Medulla oblongata (tissue), 1 donor: ENCODE measurements around the gene TNRC18.
"Not testable (repeated sequence)": the region's sequence is repeated elsewhere in the genome, so short reads cannot be mapped to it uniquely, and the experiment has no call there.

Source experiments
- DNase-seq: peaks from one replicate; pipeline ENCODE4 v3.0.0-alpha.2; 2015; ENCODE audit errors: extremely low spot score

TNRC18 gene

DNA sequence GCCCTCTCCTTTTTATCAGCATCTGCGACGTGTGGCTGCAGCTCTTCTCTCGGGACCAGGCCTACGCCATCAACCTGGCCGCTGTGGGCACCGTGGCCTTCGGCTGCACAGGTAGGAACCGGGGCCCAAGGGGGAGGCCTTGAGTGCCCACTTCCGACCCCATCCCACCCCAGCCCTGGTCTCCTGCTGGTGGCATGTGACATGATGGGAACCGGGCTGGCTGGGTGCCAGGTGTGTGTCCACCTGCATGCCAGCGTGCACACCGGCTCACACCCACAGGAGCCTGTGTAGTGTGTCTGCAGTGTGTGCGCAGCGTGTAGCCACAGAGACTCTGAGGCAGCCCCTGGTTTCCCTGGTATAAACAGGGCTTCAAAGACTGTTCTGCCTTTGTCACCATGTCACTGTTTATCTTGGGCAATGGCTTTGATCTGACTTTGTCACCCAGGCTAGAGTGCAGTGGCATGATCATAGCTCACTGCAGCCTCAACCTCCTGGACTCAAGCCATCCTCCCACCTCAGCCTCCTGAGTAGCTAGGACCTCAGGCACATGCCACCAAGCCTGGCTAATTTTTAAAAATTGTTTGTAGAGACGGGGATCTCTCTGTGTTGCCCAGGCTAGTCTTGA is 131.8 kb downstream of the TNRC18 start:
- DNase-seq, result not testable (repeated sequence)

GRCh38 chr7:5291301-5291700 is 132.3 kb downstream of the TNRC18 start:
- DNase-seq, result no peak

- DNase-seq, result no peak
Measured at GRCh38 chr7:5289355-5289754, 134.3 kb downstream of the TNRC18 start.

DNA sequence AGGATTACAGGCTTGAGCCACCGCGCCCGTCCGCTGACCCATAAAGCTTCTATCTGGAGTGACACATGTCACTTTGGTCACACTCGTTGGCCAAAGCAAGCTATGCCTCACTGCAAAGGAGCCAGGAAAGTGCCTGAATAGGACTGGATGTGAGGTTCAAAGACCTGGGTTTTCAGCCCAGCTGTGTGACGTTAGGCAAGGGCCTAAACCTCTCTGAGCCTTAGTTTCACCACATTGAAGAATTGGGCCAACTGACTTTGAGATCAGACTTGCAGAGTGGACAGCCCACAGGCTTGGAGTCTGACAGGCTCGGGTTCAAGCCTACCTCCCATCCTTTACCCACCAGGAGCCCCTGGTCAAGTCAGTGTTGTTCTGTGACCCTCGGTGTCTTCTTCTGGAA is 135.1 kb downstream of the TNRC18 start:
- not testable (repeated sequence) for DNase-seq

- DNase-seq, result no peak
Measured at GRCh38 chr7:5287802-5288201, 135.8 kb downstream of the TNRC18 start.

DNA sequence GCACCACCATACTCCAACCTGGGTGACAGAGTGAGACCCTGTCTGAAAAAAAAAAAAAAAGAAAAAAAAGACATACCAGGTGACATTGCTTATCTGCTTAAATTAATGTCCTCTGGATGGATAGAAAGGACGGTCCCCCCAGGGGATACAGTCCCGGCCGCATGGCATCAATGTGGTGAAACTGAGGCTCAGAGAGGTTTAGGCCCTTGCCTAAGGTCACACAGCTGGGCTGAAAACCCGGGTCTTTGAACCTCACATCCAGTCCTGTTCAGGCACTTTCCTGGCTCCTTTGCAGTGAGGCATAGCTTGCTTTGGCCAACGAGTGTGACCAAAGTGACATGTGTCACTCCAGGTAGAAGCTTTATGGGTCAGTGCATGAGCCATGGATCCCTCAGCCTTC is 136.3 kb downstream of the TNRC18 start:
- DNase-seq, result not testable (repeated sequence)

DNA sequence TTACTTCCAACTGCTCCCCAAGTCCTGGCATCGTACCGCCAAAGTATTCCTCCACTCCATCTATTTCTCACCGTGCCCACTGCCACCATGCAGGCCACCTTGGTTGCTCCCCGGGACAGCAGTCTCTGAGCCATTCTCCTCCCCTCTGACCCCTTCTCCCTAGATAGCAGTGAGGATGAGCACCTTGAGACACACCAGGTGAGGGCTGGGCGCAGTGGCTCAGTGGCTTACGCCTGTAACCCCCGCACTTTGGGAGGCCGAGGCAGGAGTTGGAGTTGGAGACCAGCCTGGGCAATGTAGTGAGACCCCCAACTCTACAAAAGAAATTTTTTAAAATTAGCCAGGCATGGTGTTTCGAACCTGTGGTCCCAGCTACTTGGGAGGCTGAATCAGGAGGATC is 136.7 kb downstream of the TNRC18 start:
- DNase-seq, result no peak

- peak; percentile 62 for DNase-seq
Measured at GRCh38 chr7:5284304-5285281, 139.0 kb downstream of the TNRC18 start.

DNA sequence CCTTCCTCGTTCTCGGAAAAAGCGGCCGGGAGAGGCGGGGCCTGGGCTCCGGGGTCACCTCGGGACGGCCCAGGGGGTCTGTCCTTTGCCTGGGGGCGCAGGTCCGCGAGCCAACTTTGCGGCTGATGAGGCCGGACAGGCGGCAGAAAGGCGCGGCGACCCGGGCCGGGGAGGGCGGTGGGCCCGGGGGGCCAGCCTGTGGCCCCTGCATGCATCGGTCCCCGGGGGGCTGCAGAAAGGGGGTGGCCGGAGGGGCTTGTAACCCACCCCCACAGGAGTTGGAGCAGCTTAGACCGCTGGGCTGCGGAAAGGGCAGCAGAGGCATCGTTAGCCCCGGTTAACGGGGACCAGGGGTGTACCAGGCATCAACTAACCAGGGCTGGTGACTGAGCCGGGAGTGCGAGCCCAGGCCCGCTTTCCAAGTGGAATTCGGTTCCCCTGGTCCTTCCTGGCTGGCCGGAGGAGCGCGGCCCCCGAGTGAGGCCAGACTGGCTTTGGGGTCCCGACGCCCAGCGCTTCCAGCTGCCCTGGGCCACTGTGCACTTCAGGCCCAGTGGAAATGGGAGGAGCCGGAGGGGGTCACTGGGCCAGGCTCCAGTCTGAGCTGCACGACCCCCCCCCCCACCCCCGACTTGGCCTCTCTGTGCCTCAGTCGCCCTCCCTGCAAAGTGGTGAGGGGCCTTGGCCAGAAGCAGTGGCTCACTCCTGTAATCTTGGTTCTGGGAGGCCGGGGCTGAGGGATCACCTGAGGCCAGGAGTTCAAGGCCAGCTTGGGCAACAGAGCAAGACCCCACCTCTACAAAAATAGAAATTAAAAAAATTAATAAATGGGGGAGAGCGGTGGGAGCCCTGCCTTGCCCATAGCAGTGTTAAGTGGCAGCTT is 140.0 kb downstream of the TNRC18 start:
- DNase-seq, result no peak

GRCh38 chr7:5282543-5283316 is 140.9 kb downstream of the TNRC18 start, which contains the start of gene SLC29A4:
Gene SLC29A4, plus strand, starts transcription at chr7:5282943. Its CDS starts 4,874 bp downstream, at chr7:5287817.
- DNase-seq, result peak; percentile 19

GRCh38 chr7:5281598-5282500 is 141.8 kb downstream of the TNRC18 start:
- DNase-seq, result not testable (repeated sequence)

GRCh38 chr7:5279734-5280133 is 143.9 kb downstream of the TNRC18 start:
- DNase-seq, result no peak

- no peak for DNase-seq
Measured at GRCh38 chr7:5278766-5279165, 144.9 kb downstream of the TNRC18 start.

DNA sequence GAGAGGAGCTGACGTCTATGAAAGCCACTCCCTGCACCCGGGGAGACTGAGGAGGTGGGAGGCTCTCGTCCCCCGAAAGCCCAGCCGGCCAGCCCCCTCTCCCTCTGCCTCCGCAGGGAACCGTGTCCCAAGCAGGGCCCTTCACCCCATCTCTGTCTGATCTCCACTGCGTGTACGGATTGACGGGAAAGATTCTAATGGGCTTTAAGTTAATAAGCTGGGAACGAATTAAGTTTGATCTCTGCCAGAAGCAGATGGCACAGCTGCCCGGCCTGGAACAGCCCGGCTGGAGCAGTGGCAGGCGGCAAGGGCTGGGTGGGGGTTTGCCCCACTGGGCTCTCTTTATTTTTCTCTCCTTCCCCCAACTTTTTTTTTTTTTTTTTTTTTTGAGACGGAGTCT is 147.0 kb downstream of the TNRC18 start:
- DNase-seq, result no peak

DNA sequence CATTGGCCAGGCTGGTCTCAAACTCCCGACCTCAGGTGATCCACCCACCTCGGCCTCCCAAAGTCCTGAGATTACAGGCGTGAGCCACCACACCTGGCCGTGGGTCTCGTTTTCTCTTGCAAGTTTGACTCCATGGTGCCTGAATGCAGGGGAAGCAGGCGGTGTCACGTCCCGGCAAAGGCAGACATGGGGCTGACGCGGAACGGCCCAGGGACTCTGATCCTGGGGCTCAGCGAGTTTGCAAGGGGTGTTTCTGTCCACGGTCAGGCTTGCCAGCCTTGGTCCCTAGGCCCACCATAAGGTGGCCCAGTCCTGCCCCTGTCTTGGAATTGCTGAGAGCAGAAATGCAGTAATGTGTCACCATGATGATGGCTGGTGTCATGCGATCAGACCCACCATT is 147.5 kb downstream of the TNRC18 start:
- not testable (repeated sequence) for DNase-seq

DNA sequence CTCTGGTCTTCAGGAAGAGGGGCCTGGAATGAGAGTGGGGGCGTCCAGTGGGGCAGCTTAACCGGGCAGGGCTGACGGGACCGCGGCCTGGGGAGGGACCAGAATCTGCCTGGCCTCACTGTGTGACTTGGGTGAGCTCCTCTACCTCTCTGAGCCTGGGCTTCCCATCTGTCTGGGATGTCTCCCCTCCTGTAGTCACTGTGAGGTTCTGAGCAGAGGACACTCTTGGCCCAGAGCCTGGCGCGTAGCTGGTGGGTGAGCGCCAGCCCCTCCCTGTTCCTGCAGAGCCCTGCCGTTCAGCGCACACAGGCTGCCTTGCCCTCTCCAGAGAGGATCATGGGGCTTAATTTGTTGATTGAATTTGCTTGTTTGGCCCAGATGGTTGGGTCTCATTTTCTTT is 148.1 kb downstream of the TNRC18 start:
- not testable (repeated sequence) for DNase-seq

DNA sequence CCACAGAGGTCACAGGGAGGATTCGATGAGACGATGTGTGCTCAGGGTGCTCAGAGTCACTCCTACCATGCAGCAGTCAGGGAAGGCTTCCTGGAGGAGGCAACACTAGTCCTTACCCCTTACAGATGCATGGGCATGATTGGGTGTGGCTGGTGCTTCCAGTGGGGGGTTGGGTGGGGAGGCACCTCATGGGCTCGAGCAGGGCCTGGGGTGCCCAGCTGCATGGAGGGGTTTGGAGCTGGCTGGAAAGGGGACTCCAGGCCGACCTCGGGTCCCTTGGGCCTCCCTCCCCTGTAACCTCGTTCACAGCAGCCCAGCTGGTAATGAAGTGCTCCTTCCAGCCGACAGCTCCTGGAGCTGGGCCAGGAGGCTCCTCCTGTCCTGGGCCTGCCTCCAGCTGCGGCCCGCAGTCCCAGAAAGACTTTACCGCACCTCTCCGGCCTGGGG is 148.6 kb downstream of the TNRC18 start:
- DNase-seq, result not testable (repeated sequence)

DNA sequence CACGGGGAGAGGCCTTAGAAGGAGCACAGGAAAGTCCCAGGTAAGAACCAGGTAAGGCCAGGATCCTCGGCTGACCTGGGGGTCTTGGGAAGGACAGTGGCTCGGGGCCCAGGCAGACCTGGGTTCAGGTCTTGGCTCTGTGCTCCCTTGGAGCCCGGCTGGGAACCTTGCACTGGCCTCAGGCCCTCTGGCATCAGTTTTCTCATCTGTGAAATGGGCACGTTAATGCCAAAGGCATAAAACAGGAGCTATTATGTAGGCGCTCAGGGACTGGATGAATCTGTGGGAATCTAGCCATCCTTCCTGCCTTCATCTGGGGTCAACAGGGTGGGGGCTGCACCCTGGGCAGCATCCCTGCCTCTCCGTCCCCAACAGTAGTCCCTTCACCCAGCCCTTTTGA is 149.2 kb downstream of the TNRC18 start:
- no peak for DNase-seq

- DNase-seq, result not testable (repeated sequence)
Measured at GRCh38 chr7:5273831-5274405, 149.7 kb downstream of the TNRC18 start.

DNA sequence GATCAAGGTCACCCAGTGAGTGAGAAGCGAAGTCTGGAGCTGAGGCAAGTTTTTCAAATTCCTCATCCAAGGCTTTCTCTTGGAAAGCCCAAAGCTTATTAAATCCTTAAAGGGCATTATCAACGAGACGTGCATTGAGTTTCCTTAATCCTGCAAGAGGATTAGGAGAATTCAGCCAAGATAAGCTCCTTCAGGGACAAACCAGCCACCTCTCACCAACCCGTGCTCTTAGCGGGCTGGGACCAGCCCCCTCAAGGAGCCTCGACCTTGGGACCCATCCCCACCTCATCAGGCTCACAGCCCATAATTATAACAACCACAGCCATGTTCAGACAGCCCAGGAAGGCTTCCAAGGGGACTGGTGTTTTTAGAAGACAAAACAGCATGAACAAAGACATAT is 152.8 kb downstream of the TNRC18 start:
- DNase-seq, result no peak
